Uterus (tissue), 2 donors: ENCODE results near the gene C1orf21.

Source experiments
- POLR2A ChIP-seq, 2 donors: fragments of 450-650 bp; IDR thresholded peaks; one replicate each; pipeline ENCODE4 v1.6.1; 2016; ENCODE audit warnings: antibody characterized with exemption in 2 of 2, mild to moderate bottlenecking in 1 of 2, moderate library complexity in 1 of 2
- TF ChIP-seq, protein P1 (sequence below), 4 experiments: fragments of 200-600 bp in 2 of 4; fragments of 450-650 bp in 2 of 4; sonication (generic) in 2 of 4; IDR thresholded peaks; one replicate each; pipeline ENCODE4 v1.5.1; 2016 to 2019; ENCODE audit warnings: antibody characterized with exemption in 4 of 4, mild to moderate bottlenecking in 2 of 4, moderate library complexity in 1 of 4

DNA sequence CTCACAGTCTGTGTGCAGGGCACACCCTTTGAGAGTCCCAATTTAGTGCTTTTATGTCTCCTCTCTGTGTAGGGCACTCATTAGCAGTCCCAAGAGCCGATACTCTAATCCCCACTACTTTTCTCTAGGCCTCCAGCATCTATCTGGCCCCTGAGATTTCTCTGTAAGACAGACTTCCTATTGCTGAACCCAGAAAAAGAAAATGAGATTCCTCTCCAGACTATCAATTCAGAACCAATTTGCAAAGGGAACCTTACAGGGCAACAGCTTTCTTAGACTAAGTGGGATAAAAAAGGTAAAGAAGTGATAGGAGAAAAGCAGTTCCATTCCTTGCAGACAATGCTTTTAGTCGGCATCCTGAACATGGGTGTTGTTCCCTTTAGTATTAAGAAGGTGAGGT, 195.6 kb downstream of the C1orf21 start:
- TF ChIP-seq, protein P1, sequence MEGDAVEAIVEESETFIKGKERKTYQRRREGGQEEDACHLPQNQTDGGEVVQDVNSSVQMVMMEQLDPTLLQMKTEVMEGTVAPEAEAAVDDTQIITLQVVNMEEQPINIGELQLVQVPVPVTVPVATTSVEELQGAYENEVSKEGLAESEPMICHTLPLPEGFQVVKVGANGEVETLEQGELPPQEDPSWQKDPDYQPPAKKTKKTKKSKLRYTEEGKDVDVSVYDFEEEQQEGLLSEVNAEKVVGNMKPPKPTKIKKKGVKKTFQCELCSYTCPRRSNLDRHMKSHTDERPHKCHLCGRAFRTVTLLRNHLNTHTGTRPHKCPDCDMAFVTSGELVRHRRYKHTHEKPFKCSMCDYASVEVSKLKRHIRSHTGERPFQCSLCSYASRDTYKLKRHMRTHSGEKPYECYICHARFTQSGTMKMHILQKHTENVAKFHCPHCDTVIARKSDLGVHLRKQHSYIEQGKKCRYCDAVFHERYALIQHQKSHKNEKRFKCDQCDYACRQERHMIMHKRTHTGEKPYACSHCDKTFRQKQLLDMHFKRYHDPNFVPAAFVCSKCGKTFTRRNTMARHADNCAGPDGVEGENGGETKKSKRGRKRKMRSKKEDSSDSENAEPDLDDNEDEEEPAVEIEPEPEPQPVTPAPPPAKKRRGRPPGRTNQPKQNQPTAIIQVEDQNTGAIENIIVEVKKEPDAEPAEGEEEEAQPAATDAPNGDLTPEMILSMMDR (IDR thresholded peaks at IDR 0.05), result no peak
- no peak for TF ChIP-seq POLR2A (IDR thresholded peaks at IDR 0.05)
